PC-9 (cell line): ENCODE data around the gene FUT3.

Experiments
- CTCF ChIP-seq: fragments of 200-600 bp; sonication (generic); conservative IDR thresholded peaks from 2 replicates; pipeline ENCODE4 v1.6.1; 2017; ENCODE audit warnings: mixed run types, antibody characterized with exemption, mild to moderate bottlenecking, moderate library complexity
- EZH2 ChIP-seq: fragments of 200-600 bp; sonication (generic); IDR thresholded peaks from 2 replicates; pipeline ENCODE4 v1.8.0; 2017; ENCODE audit warnings: antibody characterized with exemption, low read depth

- TF ChIP-seq CTCF (no peak), EZH2 (no peak)
These were observed 43.0 kb downstream of the FUT3 start for GRCh38 chr19:5808120-5808816.
